H1 (cell line): Measurements from ENCODE around the gene SIM2. TPM values are rescaled to one million over a fixed set of nuclear protein-coding genes. Genes with fewer than 3 reads are reported as not detected.
A peak's percentile ranks its signal among the peaks of the same experiment; 100 is the strongest.

Experiments
- CTCF ChIA-PET: fragments of 300-600 bp; sonication (Branson Sonifier 250); formaldehyde crosslinking; loops from one replicate; lab custom pipeline; 2021; ENCODE audit not compliant: partially characterized antibody; lab: Charles Lee
- POLR2A ChIA-PET: fragments of 300-600 bp; sonication (Branson Sonifier 250); formaldehyde crosslinking; loops from one replicate; lab custom pipeline; 2021; ENCODE audit warnings: inconsistent platforms; ENCODE audit not compliant: partially characterized antibody; lab: Charles Lee
- DNase-seq, 2 experiments: peaks; one replicate each; pipeline versions ENCODE4 v3.0.0 to v3.0.0-alpha.2; 2010 to 2022; ENCODE audit warnings: low spot score in 2 of 2, low read depth in 1 of 2, mixed read lengths in 1 of 2
- FAIRE-seq: peaks from 2 replicates; lab custom pipeline; 2011; peaks lifted over from hg19 to GRCh38; lab: Jason Lieb, UNC
- H2AFZ ChIP-seq: 2 replicates; pipeline ENCODE4 v1.8.1; 2012; ENCODE audit warnings: low read length, inconsistent platforms
- H2AK5ac ChIP-seq: 2 replicates; pipeline ENCODE4 v1.6.1; 2013; ENCODE audit warnings: low read depth, low read length
- H2BK120ac ChIP-seq: replicated peaks from 2 replicates; pipeline ENCODE3; 2013; ENCODE audit warnings: low read depth, low read length, inconsistent platforms
- H2BK12ac ChIP-seq: 2 replicates; pipeline ENCODE4 v1.6.1; 2013; ENCODE audit warnings: low read depth, low read length
- H2BK15ac ChIP-seq: 2 replicates; pipeline ENCODE4 v1.6.1; 2013; ENCODE audit warnings: low read length
- H2BK20ac ChIP-seq: 2 replicates; pipeline ENCODE4 v1.6.1; 2013; ENCODE audit warnings: low read length
- H2BK5ac ChIP-seq: 2 replicates; pipeline ENCODE4 v1.6.1; 2013; ENCODE audit warnings: low read depth, low read length
- H3K14ac ChIP-seq: 2 replicates; pipeline ENCODE4 v1.6.1; 2013; ENCODE audit warnings: inconsistent platforms; ENCODE audit not compliant: insufficient read length
- H3K18ac ChIP-seq: 2 replicates; pipeline ENCODE4 v1.6.1; 2013; ENCODE audit warnings: low read length; ENCODE audit errors: extremely low read depth
- H3K23ac ChIP-seq: 2 replicates; pipeline ENCODE4 v1.6.1; 2013; ENCODE audit warnings: inconsistent platforms; ENCODE audit not compliant: insufficient read length
- H3K23me2 ChIP-seq: 2 replicates; pipeline ENCODE4 v1.6.1; 2013; ENCODE audit warnings: low read depth, low read length
- H3K27ac ChIP-seq: 2 replicates; pipeline ENCODE4 v1.6.1; 2011; ENCODE audit warnings: low read depth, low read length, inconsistent platforms
- H3K27me3 ChIP-seq, 4 experiments: replicated peaks in 1 of 4; 1 replicate in 1 of 4; 2 replicates in 3 of 4; pipeline versions ENCODE4 v1.6.1 to v1.8.1; 2011 to 2013; ENCODE audit warnings: low read length in 3 of 4, mild to moderate bottlenecking in 3 of 4, inconsistent platforms in 2 of 4, mixed read lengths in 2 of 4, moderate library complexity in 1 of 4; ENCODE audit not compliant: control insufficient read depth in 3 of 4, insufficient read depth in 3 of 4; ENCODE audit errors: extremely low read depth in 1 of 4
- H3K36me3 ChIP-seq, 4 experiments: 2 replicates each; pipeline versions ENCODE4 v1.6.1 to v1.8.1; 2011 to 2013; ENCODE audit warnings: mild to moderate bottlenecking in 4 of 4, low read length in 3 of 4, moderate library complexity in 2 of 4, control low read depth in 1 of 4, inconsistent platforms in 1 of 4; ENCODE audit not compliant: insufficient read depth in 4 of 4, control insufficient read depth in 2 of 4
- H3K4ac ChIP-seq: replicated peaks from 2 replicates; pipeline ENCODE3; 2013; ENCODE audit warnings: low read length, low read depth, mixed read lengths, inconsistent platforms; ENCODE audit not compliant: insufficient read length
- H3K4me1 ChIP-seq, 4 experiments: replicated peaks in 1 of 4; 1 replicate in 1 of 4; 2 replicates in 3 of 4; pipeline versions ENCODE4 v1.6.1 to v1.8.1; 2011 to 2013; ENCODE audit warnings: low read length in 3 of 4, inconsistent platforms in 2 of 4, mixed read lengths in 1 of 4; ENCODE audit not compliant: insufficient read depth in 4 of 4, control insufficient read depth in 3 of 4
- H3K4me2 ChIP-seq, 2 experiments: 2 replicates each; pipeline versions ENCODE4 v1.6.1 to v1.8.1; 2011 to 2013; ENCODE audit warnings: low read depth in 2 of 2, low read length in 2 of 2, control low read depth in 1 of 2, inconsistent platforms in 1 of 2, mild to moderate bottlenecking in 1 of 2; ENCODE audit not compliant: insufficient read depth in 1 of 2
- H3K4me3 ChIP-seq, 4 experiments: fragments of 200-600, 300-600 bp in 1 of 4; sonication (generic), shearing (Covaris generic), sonication (Bioruptor Twin) in 1 of 4; 2 replicates each; pipeline versions ENCODE4 v1.5.1 to v1.8.1; 2011 to 2016; ENCODE audit warnings: low read length in 4 of 4, low read depth in 3 of 4, control low read depth in 2 of 4, inconsistent platforms in 2 of 4, mild to moderate bottlenecking in 2 of 4, mixed read lengths in 1 of 4, moderate library complexity in 1 of 4; ENCODE audit not compliant: insufficient read depth in 2 of 4; ENCODE audit errors: extremely low read depth in 1 of 4
- H3K56ac ChIP-seq: replicated peaks from 2 replicates; pipeline ENCODE3; 2013; ENCODE audit warnings: low read depth, mild to moderate bottlenecking, mixed read lengths, low read length, inconsistent platforms; ENCODE audit not compliant: insufficient read length
- H3K79me1 ChIP-seq: 2 replicates; pipeline ENCODE4 v1.6.1; 2013; ENCODE audit warnings: low read depth, low read length, control low read depth
- H3K79me2 ChIP-seq, 2 experiments: 2 replicates each; pipeline versions ENCODE4 v1.6.1 to v1.8.1; 2012 to 2013; ENCODE audit warnings: low read length in 2 of 2, mild to moderate bottlenecking in 2 of 2, inconsistent platforms in 1 of 2; ENCODE audit not compliant: insufficient read depth in 2 of 2, control insufficient read depth in 1 of 2
- H3K9ac ChIP-seq, 4 experiments: replicated peaks in 1 of 4; 1 replicate in 1 of 4; 2 replicates in 3 of 4; pipeline versions ENCODE4 v1.6.1 to v1.8.1; 2011 to 2013; ENCODE audit warnings: low read depth in 3 of 4, low read length in 3 of 4, control low read depth in 2 of 4, mild to moderate bottlenecking in 2 of 4, moderate library complexity in 2 of 4, inconsistent platforms in 1 of 4; ENCODE audit errors: extremely low read depth in 1 of 4
- H3K9me3 ChIP-seq, 2 experiments: 2 replicates each; pipeline versions ENCODE4 v1.6.1 to v1.8.1; 2012 to 2013; ENCODE audit warnings: mild to moderate bottlenecking in 2 of 2, moderate library complexity in 2 of 2, control low read depth in 1 of 2, inconsistent platforms in 1 of 2, low read depth in 1 of 2, low read length in 1 of 2, mixed read lengths in 1 of 2; ENCODE audit not compliant: insufficient read depth in 2 of 2
- H4K20me1 ChIP-seq, 2 experiments: replicated peaks in 1 of 2; 2 replicates each; pipeline versions ENCODE3 to v1.8.1; 2011 to 2013; ENCODE audit warnings: inconsistent platforms in 2 of 2, low read length in 2 of 2, mild to moderate bottlenecking in 1 of 2; ENCODE audit not compliant: insufficient read depth in 2 of 2, control insufficient read depth in 1 of 2
- H4K5ac ChIP-seq: 2 replicates; pipeline ENCODE4 v1.6.1; 2013; ENCODE audit warnings: low read length, low read depth, mixed read lengths, inconsistent platforms; ENCODE audit not compliant: insufficient read length
- H4K8ac ChIP-seq: 2 replicates; pipeline ENCODE4 v1.8.0; 2013; ENCODE audit warnings: mild to moderate bottlenecking, moderate library complexity, low read length, inconsistent platforms; ENCODE audit not compliant: insufficient read depth; ENCODE audit errors: extremely low read depth
- H4K91ac ChIP-seq: replicated peaks from 2 replicates; pipeline ENCODE3; 2013; ENCODE audit warnings: low read length, mixed read lengths, inconsistent platforms; ENCODE audit not compliant: insufficient read length
- CREB1 ChIP-seq: IDR thresholded peaks from 2 replicates; pipeline ENCODE4 v1.6.1; 2012; ENCODE audit warnings: inconsistent platforms
- POU5F1 ChIP-seq: IDR thresholded peaks from 2 replicates; pipeline ENCODE4 v1.6.1; 2011; ENCODE audit warnings: low read depth, mild to moderate bottlenecking, low read length, moderate library complexity
- SIN3A ChIP-seq, 2 experiments: IDR thresholded peaks in 1 of 2; conservative IDR thresholded peaks in 1 of 2; 2 replicates each; pipeline ENCODE4 v1.6.1; 2011 to 2012; ENCODE audit warnings: low read length in 2 of 2, improper control_type of control experiment in 1 of 2, low read depth in 1 of 2, mild to moderate bottlenecking in 1 of 2
- SIX5 ChIP-seq: IDR thresholded peaks from 2 replicates; pipeline ENCODE4 v1.6.1; 2011; ENCODE audit warnings: mild to moderate bottlenecking, low read depth, low read length
- SP2 ChIP-seq: IDR thresholded peaks from 2 replicates; pipeline ENCODE4 v1.6.1; 2012; ENCODE audit warnings: mild to moderate bottlenecking, low read length, inconsistent platforms
- TEAD4 ChIP-seq: IDR thresholded peaks from 2 replicates; pipeline ENCODE4 v1.6.1; 2012; ENCODE audit warnings: low read depth, low read length, inconsistent platforms, mixed read lengths
- YY1 ChIP-seq: IDR thresholded peaks from 2 replicates; pipeline ENCODE4 v1.6.1; 2011; ENCODE audit warnings: low read depth, mild to moderate bottlenecking, low read length
- WGBS, 2 experiments: shearing (Covaris generic) in 1 of 2; methylation state at CpG; one replicate each; pipeline versions ENCODE4 v1.1.6 to v1.1.7; 2013 to 2015; ENCODE audit warnings: low lambda C conversion rate in 2 of 2, mixed read lengths in 2 of 2, inconsistent platforms in 1 of 2, low coverage in 1 of 2, missing lambda C conversion rate in 1 of 2; ENCODE audit not compliant: insufficient replicate concordance in 2 of 2, insufficient coverage in 1 of 2, insufficient read length in 1 of 2; ENCODE audit errors: extremely low coverage in 1 of 2, missing lambda C conversion rate in 1 of 2; 5-methylcytosine and 5-hydroxymethylcytosine counted together
- polyA plus RNA-seq, 7 experiments: library from polyadenylated mRNA; depleted of rRNA in 3 of 7; stranded (reverse) in 5 of 7; unstranded in 2 of 7; fragments of >200 nt in 5 of 7; fragments of 200-250 nt in 2 of 7; gene quantifications; 1 replicate in 5 of 7; 2 replicates in 1 of 7; 4 replicates in 1 of 7; pipeline versions ENCODE4 v1.2.1 to v1.2.3, GENCODE V29; 2011 to 2013; ENCODE audit warnings: missing spikeins in 2 of 7, mixed read lengths in 2 of 7
- total RNA-seq: library from RNA; stranded (reverse); fragmentation: NEBNext Ultra II Directional; extraction: Animal tissue kit (Norgen Biotek cat#: 25700); gene quantifications from 2 replicates; pipeline ENCODE4 v1.2.1, GENCODE V29; 2021
- TF ChIP-seq, protein P1 (sequence below): IDR thresholded peaks from 2 replicates; pipeline ENCODE4 v1.6.1; 2012; ENCODE audit warnings: inconsistent platforms

SIM2 gene
- total and polyA plus RNA-seq, 2 of the 8 experiments (the other 6 are each of a cell fraction or from before 2014, with no cell fraction given): 0.05 to 0.26 TPM

DNA sequence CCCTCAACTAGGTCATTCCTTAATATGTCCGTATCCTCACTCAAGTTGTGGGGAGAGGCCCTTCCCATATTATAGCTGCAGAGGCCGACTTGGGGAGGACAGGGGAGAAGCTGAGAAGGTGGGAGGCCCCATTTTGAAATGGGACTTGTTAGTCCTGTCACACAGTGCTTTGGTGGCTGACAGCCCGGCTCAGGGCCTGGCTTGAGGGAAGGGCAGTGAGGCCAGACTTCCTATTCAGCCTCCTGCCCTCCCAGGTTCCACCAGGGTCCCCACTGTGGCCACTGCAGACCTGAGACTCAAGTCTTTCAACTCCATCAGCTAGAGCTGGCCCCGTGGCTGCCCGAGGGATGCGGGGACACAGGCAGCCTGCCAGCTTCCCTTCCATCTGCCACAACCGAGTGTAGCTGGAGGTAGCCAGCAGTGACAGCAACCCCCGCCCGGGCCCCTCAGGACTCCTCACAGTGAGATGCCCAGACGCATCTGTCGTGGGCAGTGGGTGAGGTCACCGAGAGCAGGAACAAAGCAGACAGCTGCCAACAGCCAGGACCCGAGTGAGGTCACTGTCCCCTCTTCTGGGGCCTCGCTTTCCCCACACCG, 36.9 kb downstream of the SIM2 start:
- Histone ChIP-seq H3K23me2 (no peaks in the 10 kb centered on the region), H3K27ac (no peak overlapping the region), H3K36me3 (no peaks in the 10 kb centered on the region), H3K23ac (no peak overlapping the region), H3K4me1 (peaks cover 0 to 3% (median under 1%) of the 10 kb centered on the region in 4 experiments; a peak in 2 of 7 replicates), H4K8ac (peak overlapping the region; percentile 42; the same call in 1 of the 2 replicates), H2BK15ac (no peak overlapping the region), H2BK5ac (no peak overlapping the region), H3K27me3 (no peaks in the 10 kb centered on the region), H3K79me1 (no peaks in the 10 kb centered on the region), H2BK120ac (no peak overlapping the region), H3K4ac (no peak overlapping the region), H2AK5ac (no peak overlapping the region), H3K4me2 (no peak overlapping the region), H3K79me2 (no peaks in the 10 kb centered on the region), H3K18ac (no peak overlapping the region; the same call in 1 of the 2 replicates), H2BK12ac (no peak overlapping the region), H3K14ac (no peak overlapping the region), H2BK20ac (no peak overlapping the region), H2AFZ (no peak overlapping the region), H3K9ac (no peak overlapping the region), H4K20me1 (no peaks in the 10 kb centered on the region), H3K9me3 (no peaks in the 10 kb centered on the region), H3K4me3 (no peak overlapping the region), H4K91ac (no peak overlapping the region), H4K5ac (no peak overlapping the region), H3K56ac (no peak overlapping the region)
- no peak for DNase-seq
- CTCF ChIA-PET: interaction anchor here (0.7 to 1.8 kb wide), 8 partner anchors 9 to 182 kb away, joined by 3 to 7 read pairs (median 5); no protein-coding TSS in a partner anchor
- POLR2A ChIA-PET: interaction anchor here (1.2 kb wide), 1 partner anchor 15 kb away, joined by 4 read pairs; no protein-coding TSS in a partner anchor
- TF ChIP-seq YY1 (no peak), SIN3A (conservative IDR thresholded peaks at IDR 0.05 in 1 of 2, IDR thresholded peaks at IDR 0.05 in 1 of 2; ENCODE audit: low read depth in 1 of 2, low read length in 2 of 2) (no peak), POU5F1 (no peak), SIX5 (no peak), SP2 (no peak), CREB1 (no peak), TEAD4 (no peak)
- TF ChIP-seq, protein P1, sequence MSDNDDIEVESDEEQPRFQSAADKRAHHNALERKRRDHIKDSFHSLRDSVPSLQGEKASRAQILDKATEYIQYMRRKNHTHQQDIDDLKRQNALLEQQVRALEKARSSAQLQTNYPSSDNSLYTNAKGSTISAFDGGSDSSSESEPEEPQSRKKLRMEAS: no peak
- 94% methylated on average over 15 of the region's 15 CpGs; no CpG with 5 or more reads in 1 of the 2 experiments for WGBS, 2 experiments
- FAIRE-seq: no peak
